Esophagus muscularis mucosa (tissue), 4 donors: ENCODE results near the gene LIN54. TPM values are rescaled to one million over a fixed set of nuclear protein-coding genes. Genes with fewer than 3 reads are reported as not detected.

ENCODE experiments used
- DNase-seq: peaks from one replicate; pipeline ENCODE4 v3.0.0-alpha.2; 2017; ENCODE audit errors: extremely low spot score
- H3K27ac ChIP-seq, 4 donors: fragments of 200-600 bp; sonication (generic); replicated peaks in 1 of 4; 1 replicate in 3 of 4; 2 replicates in 1 of 4; pipeline ENCODE4 v1.5.1; 2016 to 2019; ENCODE audit warnings: mild to moderate bottlenecking in 1 of 4
- H3K27me3 ChIP-seq, 4 donors: fragments of 200-600 bp; sonication (generic); one replicate each; pipeline versions ENCODE4 v1.5.1 to v1.6.0; 2016 to 2019
- H3K36me3 ChIP-seq, 4 donors: fragments of 200-600 bp; sonication (generic); one replicate each; pipeline ENCODE4 v1.5.1; 2016 to 2019
- H3K4me1 ChIP-seq, 4 donors: fragments of 200-600 bp; sonication (generic); one replicate each; pipeline ENCODE4 v1.5.1; 2016 to 2019
- H3K4me3 ChIP-seq, 4 donors: fragments of 200-600 bp; sonication (generic); 1 replicate in 2 of 4; 2 replicates in 2 of 4; pipeline ENCODE4 v1.5.1; 2016 to 2019; ENCODE audit warnings: mild to moderate bottlenecking in 4 of 4, moderate library complexity in 1 of 4
- H3K9me3 ChIP-seq, 4 donors: fragments of 200-600 bp; sonication (generic); 1 replicate in 3 of 4; 2 replicates in 1 of 4; pipeline ENCODE4 v1.5.1; 2016 to 2019
- EP300 ChIP-seq: sonication (generic); formaldehyde crosslinking; IDR thresholded peaks from one replicate; pipeline ENCODE4 v1.6.1; 2017; ENCODE audit warnings: antibody characterized with exemption
- POLR2A ChIP-seq: fragments of 450-650 bp; IDR thresholded peaks from one replicate; pipeline ENCODE4 v1.6.1; 2017; ENCODE audit warnings: antibody characterized with exemption, moderate library complexity, mild to moderate bottlenecking, low read depth
- POLR2AphosphoS5 ChIP-seq, 2 donors: sonication (generic); formaldehyde crosslinking; IDR thresholded peaks; one replicate each; pipeline ENCODE4 v1.6.1; 2017; ENCODE audit warnings: antibody characterized with exemption in 2 of 2
- WGBS: methylation state at CpG from one replicate; pipeline ENCODE4 v1.1.5; 2018; 5-methylcytosine and 5-hydroxymethylcytosine counted together
- intact Hi-C: fragments of 100-400 bp; cut with DNase I; formaldehyde crosslinking; loops from one replicate; pipeline ENCODE4 v1.15.1; 2023
- total RNA-seq, 4 donors: library from RNA; depleted of rRNA; stranded (reverse); fragments of >200 nt; gene quantifications; one replicate each; pipeline versions ENCODE4 v1.1.0 to v1.2.1, GENCODE V29; 2016
- TF ChIP-seq, protein P1 (sequence below), 3 experiments: fragments of 200-600 bp in 2 of 3; fragments of 450-650 bp in 1 of 3; sonication (generic) in 2 of 3; IDR thresholded peaks; one replicate each; pipeline ENCODE4 v1.5.1; 2017 to 2019; ENCODE audit warnings: antibody characterized with exemption in 3 of 3, mild to moderate bottlenecking in 2 of 3, moderate library complexity in 1 of 3

The LIN54 gene
- total RNA-seq, 4 donors from 2014 or later = 8.6 to 10.6 (median 9.0) TPM

DNA sequence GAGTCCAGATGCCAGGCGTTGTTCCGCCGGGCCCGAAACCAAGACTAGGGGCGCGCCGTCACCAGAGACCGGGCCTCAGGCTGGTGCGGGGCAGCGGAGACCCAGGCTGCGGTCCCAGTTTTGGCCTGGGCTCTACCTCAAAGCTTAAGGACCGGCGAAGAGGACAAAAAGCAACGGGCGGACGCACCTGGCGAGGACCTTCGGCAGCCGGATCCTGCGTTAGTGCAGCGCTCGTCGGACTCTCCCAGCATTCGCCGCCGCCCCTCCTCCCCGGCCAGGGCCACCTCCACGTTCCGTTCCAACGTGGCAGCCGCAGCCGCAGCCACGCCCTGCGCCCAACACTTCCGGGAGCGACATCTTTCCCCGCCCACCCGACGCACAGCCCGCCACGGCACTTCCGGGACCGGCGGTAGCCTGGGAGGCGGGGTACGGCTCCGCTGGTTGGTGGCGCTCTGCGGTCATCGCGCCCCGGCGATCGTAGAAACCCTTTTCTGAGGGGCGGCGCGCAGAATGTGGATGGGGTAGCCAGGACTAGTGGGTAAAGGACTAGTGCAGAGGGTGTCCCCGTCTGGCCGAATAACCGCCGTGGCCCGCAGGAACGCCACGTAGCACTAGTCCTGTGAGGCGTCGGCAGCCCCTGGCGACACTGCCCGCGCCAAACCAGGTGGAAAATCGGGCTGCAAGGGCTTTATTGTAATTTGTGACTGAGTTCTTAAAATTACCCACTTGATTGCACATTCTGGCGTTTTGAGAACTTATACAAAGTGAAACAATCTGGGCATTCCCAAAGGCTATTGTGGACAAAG is 119.5 kb downstream of the LIN54 start, which contains the start of gene SEC31A:
Gene SEC31A (minus strand): TSS at position 253 of the 806 bp plus-strand sequence. CDS start 9,217 bp downstream, outside the sequence.
- DNase-seq = peak; percentile 97
- Histone ChIP-seq H3K4me3 (peak within 1 kb of the TSS; percentile 82 to 89 (median 86)), H3K36me3 (peaks cover 9 to 30% (median 20%) of the 10 kb centered on the region in 4 donors), H3K27me3 (no peaks in the 10 kb centered on the region), H3K9me3 (no peaks in the 10 kb centered on the region), H3K27ac (peak within 1 kb of the TSS; percentile 93 to 97 (median 96)), H3K4me1 (peaks cover 19 to 48% (median 41%) of the 10 kb centered on the region in 4 donors)
- TF ChIP-seq POLR2AphosphoS5 (IDR thresholded peaks at IDR 0.05) (peak; percentile 98), POLR2A (peak; percentile 86), EP300 (no peak)
- TF ChIP-seq, protein P1, sequence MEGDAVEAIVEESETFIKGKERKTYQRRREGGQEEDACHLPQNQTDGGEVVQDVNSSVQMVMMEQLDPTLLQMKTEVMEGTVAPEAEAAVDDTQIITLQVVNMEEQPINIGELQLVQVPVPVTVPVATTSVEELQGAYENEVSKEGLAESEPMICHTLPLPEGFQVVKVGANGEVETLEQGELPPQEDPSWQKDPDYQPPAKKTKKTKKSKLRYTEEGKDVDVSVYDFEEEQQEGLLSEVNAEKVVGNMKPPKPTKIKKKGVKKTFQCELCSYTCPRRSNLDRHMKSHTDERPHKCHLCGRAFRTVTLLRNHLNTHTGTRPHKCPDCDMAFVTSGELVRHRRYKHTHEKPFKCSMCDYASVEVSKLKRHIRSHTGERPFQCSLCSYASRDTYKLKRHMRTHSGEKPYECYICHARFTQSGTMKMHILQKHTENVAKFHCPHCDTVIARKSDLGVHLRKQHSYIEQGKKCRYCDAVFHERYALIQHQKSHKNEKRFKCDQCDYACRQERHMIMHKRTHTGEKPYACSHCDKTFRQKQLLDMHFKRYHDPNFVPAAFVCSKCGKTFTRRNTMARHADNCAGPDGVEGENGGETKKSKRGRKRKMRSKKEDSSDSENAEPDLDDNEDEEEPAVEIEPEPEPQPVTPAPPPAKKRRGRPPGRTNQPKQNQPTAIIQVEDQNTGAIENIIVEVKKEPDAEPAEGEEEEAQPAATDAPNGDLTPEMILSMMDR (IDR thresholded peaks at IDR 0.05) = peak in 1 of 3 experiments; percentile 23
- intact Hi-C loops = loop anchor here (10.0 kb wide), 1 partner anchor 394 kb away; the partner anchor contains the start of gene COQ2
- 0% methylated on average over 18 of the region's 71 CpGs for WGBS

DNA sequence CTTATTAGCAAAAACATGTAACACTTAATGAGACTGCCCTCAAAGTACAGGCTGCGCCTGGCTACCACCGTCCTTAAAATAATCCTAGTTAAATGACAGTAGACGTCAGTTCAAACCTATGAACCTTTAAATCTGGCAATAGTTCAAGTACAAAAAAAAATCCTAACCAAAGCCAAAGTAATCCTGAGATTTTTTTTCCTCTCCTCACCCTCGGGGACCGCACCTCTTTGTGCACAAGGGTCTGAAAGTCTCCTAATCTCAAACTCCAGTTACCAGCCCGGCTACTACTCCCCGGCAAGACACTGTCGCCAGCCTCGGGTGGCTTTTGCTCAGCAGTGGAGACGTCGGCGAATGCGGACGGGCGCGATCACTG is 120.1 kb downstream of the LIN54 start:
- Histone ChIP-seq H3K27me3 (no peaks in the 10 kb centered on the region), H3K36me3 (peaks cover 9 to 26% (median 18%) of the 10 kb centered on the region in 4 donors), H3K4me3 (peak overlapping the region; percentile 82 to 89 (median 86)), H3K27ac (peak overlapping the region; percentile 93 to 97 (median 96)), H3K9me3 (no peaks in the 10 kb centered on the region), H3K4me1 (peaks cover 24 to 54% (median 47%) of the 10 kb centered on the region in 4 donors)
- TF ChIP-seq, protein P1 (IDR thresholded peaks at IDR 0.05) = no peak
- TF ChIP-seq EP300 = no peak
- no peak for TF ChIP-seq POLR2AphosphoS5 (IDR thresholded peaks at IDR 0.05)
- no peak for TF ChIP-seq POLR2A
- WGBS = under 1% methylated on average over 16 of the region's 16 CpGs
- intact Hi-C loops = loop anchor here (10.0 kb wide), 1 partner anchor 394 kb away; the partner anchor contains the start of gene COQ2
- DNase-seq = no peak

DNA sequence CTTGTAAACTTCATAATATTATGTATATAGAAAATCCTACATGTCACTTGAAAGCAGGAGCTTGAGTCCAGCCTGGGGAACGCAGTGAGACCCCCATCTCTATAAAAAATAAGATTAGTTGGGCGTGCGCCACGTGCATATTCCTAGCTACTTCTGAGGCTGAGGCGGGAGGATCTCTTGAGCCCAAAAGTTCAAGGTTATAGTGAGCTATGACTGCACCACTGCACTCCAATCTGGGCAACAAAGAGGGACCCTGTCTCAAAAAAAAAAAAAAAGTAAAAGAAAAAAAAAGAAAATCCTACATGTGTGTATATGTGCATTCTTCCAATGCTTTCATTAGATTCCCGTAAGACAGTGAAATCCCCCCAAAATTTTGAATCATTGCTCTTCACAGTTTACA is 121.3 kb downstream of the LIN54 start:
- intact Hi-C loops = no loop called here
- peaks cover 26 to 57% (median 53%) of the 10 kb centered on the region in 4 donors for H3K4me1 ChIP-seq
- 82% methylated on average over 6 of the region's 6 CpGs for WGBS
- H3K9me3 ChIP-seq = no peaks in the 10 kb centered on the region
- H3K27ac ChIP-seq = peak overlapping the region in 2 of 4 donors; percentile 93 to 97
- no peak for TF ChIP-seq POLR2AphosphoS5 (IDR thresholded peaks at IDR 0.05)
- TF ChIP-seq, protein P1 (IDR thresholded peaks at IDR 0.05) = no peak
- no peak for TF ChIP-seq POLR2A
- TF ChIP-seq EP300 = no peak
- DNase-seq = no peak
- H3K36me3 ChIP-seq = peaks cover 4 to 15% (median 10%) of the 10 kb centered on the region in 4 donors
- H3K27me3 ChIP-seq = no peaks in the 10 kb centered on the region
- H3K4me3 ChIP-seq = peak overlapping the region; percentile 82 to 89 (median 86)

DNA sequence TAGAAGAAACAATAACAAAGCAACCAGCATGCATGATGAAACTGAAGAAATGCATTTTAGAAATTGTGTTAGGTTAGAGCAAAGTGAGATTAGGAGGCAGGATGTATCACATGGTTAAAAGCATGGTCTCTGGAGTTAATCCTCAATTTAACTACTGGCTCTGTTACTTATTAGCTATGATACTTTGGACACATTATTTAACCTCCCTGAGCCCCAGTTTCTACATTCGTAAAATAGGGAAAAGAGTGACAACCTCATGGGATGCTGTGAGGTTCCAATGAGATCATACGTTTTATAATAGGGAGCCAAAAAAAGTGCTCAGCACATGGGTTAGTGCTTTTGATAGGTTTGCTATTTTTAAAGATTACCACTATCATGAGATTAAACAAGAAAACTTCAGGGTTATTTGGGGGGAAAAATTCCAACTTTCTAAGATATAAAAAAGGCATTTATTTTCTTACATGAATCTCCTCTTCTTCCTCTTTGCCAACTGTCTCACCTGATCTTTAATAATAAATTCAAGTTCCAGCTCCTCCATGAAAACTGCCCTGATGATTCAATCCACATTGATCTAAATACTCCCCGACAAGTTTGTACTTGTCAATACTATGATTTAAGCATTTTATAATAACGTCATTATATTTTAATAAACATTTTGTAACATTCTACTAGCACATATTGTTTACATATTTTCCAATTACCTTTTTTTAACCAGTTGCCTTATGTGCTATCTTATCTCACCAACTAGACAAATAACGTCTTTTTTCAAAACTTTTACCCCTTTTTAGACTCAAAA is 124.3 kb downstream of the LIN54 start:
- TF ChIP-seq, protein P1 (IDR thresholded peaks at IDR 0.05) = no peak
- TF ChIP-seq EP300 (no peak), POLR2A (no peak), POLR2AphosphoS5 (IDR thresholded peaks at IDR 0.05) (no peak)

More for the DNA sequence above, 124.3 kb downstream of the LIN54 start:
- intact Hi-C loops = no loop called here
- Histone ChIP-seq H3K4me1 (peaks cover 25 to 62% (median 54%) of the 10 kb centered on the region in 4 donors), H3K36me3 (peaks cover 0 to 7% (median 3%) of the 10 kb centered on the region in 4 donors), H3K4me3 (no peak overlapping the region), H3K9me3 (no peaks in the 10 kb centered on the region), H3K27me3 (no peaks in the 10 kb centered on the region), H3K27ac (no peak overlapping the region)
- DNase-seq = no peak
- 47% methylated on average over 5 of the region's 5 CpGs for WGBS
